Immature natural killer cell (primary cell): ENCODE measurements around the gene TAS2R3. TPM values are rescaled to one million over a fixed set of nuclear protein-coding genes. Genes with fewer than 3 reads are reported as not detected.

Source experiments
- polyA plus RNA-seq, 3 donors: library from polyadenylated mRNA; unstranded; fragments of 300-500 nt; fragmentation: Illumina TruSeq; gene quantifications; one replicate each; pipeline ENCODE4 v1.2.3, GENCODE V29; 2021

Gene TAS2R3
- polyA plus RNA-seq, 3 donors from 2014 or later, result not detected

Other genes with a start within 250 kb of the TAS2R3 start
- 100 to 1,000 TPM; 104 to 125 (median 108) TPM for gene AGK, start 212.7 kb upstream of the TAS2R3 start, polyA plus RNA-seq
- 10 to 100 TPM in 1 of 3 donors, 1 to 10 TPM in 2; 2.2 to 13.0 (median 9.6) TPM for gene DENND11, start 61.9 kb upstream of the TAS2R3 start, polyA plus RNA-seq
- not detected for gene WEE2, start 55.7 kb upstream of the TAS2R3 start, polyA plus RNA-seq
- gene SSBP1, start 25.7 kb upstream of the TAS2R3 start, polyA plus RNA-seq, result 100 to 1,000 TPM; 268 to 349 (median 271) TPM
- gene TAS2R4, start 12.6 kb downstream of the TAS2R3 start, polyA plus RNA-seq, result not detected
- not detected for gene TAS2R5, start 26.1 kb downstream of the TAS2R3 start, polyA plus RNA-seq
- not detected for gene PRSS37, start 77.4 kb downstream of the TAS2R3 start, polyA plus RNA-seq
- gene OR9A4, start 152.3 kb downstream of the TAS2R3 start, polyA plus RNA-seq, result not detected
- gene CLEC5A, start 182.9 kb downstream of the TAS2R3 start, polyA plus RNA-seq, result not detected
- gene TAS2R38, start 209.7 kb downstream of the TAS2R3 start, polyA plus RNA-seq, result not detected
- 1 to 10 TPM; 2.4 to 6.7 (median 5.6) TPM for gene MGAM, start 231.8 kb downstream of the TAS2R3 start, polyA plus RNA-seq